Limb (tissue), 2 donors: ENCODE data around the gene HEBP2.
"Not testable (repeated sequence)": the region's sequence is repeated elsewhere in the genome, so short reads cannot be mapped to it uniquely, and the experiment has no call there.

Experiments used
- DNase-seq, 2 donors: peaks; one replicate each; pipeline ENCODE4 v3.0.0-alpha.2; 2016; ENCODE audit errors: extremely low spot score in 2 of 2

Gene HEBP2

DNA sequence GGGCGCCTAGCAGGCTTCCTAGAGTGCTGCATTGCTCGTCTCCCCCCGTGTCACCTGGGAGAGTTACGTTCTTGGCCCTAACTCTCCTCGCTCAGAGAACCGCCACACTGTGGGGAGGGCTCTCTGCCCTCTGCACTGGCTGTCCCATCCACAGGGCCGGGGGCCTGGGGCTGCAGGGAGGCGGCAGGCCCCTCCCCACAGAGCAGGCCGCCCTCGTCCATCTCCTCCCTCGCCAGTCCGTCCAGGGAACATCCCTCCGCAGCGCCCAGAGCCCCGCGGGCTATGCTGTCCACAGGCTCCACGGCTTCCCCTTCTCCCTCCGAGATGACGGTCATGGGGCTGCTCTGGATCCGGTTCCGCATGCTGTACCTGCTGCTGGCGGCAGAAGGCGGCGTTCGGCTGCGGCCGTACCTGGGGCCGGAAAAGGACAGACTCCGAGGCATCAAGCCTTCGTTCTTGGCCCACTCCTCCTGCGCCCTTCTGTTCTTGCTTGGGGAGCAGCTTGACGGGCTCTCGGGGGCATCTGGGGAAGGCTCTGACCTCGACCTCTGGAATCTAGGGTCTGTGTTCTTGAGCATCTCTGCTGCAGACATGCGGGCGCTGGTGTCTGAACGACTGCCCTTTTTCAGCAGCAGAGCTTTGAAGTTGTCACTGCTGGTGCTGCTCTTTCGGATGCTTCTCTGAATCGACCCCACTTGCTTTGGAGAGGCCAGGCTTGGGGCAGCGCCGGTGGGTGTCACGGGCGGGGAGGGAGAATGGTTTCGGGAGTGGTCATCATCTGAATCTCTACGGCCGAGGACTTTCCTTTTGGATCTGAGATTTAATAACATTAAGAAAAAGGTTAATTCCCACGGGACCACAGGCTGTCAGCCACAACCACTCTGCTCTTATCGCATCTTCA, 20.2 kb downstream of the HEBP2 start:
- DNase-seq, result no peak

DNA sequence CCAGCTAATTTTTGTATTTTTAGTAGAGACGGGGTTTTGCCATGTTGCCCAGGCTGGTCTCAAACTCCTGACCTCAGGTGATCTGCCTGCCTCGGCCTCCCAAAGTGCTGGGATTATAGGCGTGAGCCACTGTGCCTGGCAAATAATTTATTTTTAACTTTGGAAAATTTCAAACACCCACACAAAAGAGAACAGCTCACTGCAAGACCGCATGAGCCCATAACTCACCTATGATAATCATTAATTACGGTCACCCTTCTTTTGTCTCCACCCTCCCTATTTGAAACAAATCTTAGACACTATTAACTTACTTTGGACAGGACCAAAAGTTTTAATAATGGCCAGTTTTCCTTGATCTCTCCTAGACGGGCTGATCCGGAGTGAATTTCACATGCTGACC, 21.2 kb downstream of the HEBP2 start:
- DNase-seq, result not testable (repeated sequence)

DNA sequence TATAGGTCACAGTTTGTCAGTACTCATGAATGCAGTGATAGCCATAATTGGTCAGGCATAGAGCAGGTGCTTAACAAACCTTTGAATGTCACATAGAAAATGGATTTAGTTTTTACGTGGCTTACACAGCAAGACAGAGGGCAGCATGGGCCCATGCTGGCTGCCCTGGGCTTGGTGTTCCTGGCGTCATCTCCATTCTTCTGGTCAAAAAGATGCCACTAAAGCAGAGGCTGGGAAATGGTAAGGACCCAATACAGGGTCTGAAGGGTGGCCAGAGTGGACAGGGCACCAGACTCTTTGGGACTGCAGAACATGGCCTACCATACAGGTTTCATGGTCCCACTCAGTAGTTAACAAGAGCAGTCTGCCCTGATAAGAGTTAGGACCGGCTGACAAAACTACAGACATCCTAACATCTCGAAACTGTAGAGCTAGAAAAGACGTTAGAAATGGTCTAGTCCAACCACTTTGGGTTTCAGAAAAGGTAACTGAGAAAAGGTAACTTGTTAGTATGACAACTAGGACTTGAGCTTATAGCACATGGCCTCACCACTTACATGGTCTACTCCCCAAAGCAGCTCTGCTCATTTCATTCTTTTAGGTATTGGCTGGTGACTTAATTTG, 22.6 kb downstream of the HEBP2 start:
- no peak for DNase-seq

DNA sequence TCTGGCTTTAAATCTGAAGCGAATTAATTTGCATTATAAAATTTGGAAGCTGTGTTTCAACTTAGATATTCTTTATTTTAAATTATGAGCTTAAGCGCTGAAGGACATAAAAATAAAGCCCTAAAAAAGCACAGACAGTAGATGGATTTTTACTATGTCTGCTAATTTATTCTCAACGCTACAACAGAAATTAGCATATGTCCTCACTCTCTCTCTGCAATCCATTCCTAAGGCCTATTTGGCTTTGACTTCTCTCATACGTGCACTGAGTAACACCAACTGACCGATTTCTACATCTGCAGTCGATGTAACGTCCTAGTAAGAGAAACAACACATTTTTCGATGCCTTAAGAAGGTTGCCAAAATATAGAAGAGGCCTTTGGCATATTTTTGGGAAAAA, 23.7 kb downstream of the HEBP2 start:
- DNase-seq, result no peak

DNA sequence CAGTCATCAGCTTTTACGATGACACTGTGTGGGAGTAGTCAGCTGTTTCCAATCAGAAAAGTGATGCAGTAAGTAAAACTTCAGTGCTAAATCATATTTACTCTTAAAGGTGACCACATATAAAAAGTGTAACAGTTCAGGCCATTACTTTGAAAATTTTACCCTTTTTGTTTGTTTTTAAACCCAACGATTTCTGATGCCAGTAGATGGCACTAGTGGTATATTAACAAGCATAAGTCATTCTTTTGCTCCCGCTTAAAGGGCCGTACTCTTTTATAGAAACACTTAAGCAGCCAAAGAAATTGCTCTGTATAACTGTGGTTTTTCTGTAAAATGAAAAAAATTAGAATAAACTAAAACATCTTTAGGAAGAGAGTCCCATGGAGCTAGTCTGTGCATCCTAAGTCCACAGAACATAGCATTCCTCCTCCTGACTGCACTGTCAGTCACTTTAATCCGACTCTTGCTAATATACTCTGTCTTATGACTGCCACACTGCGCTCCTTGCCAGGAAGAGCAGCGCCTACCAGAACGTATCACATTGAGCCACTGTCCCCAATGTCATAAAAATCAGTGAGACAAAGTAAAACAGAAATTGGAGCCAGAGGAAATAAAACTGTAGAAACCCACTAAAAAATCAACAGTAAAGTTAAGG, 25.0 kb downstream of the HEBP2 start:
- DNase-seq, result peak in 1 of 2 donors; percentile 77

DNA sequence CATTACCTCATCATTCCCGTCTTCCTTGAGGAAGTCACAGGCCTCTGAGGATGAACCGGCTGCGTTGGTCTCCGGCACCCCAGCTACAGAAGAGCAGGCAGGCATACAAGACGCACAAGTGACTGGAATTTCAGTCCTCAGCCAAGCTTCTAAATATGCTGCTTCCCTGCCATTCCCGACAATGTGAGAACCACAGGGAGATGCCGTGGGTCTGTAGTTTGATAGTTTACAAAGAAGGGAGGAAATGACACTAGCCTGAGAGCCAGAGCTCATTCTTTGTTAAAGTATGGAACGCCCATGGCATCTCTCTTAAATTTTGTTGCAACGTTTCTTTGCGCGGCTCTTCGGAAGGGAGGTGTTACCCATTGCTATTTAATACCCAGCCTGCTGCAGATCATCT, 25.7 kb downstream of the HEBP2 start:
- DNase-seq, result no peak

DNA sequence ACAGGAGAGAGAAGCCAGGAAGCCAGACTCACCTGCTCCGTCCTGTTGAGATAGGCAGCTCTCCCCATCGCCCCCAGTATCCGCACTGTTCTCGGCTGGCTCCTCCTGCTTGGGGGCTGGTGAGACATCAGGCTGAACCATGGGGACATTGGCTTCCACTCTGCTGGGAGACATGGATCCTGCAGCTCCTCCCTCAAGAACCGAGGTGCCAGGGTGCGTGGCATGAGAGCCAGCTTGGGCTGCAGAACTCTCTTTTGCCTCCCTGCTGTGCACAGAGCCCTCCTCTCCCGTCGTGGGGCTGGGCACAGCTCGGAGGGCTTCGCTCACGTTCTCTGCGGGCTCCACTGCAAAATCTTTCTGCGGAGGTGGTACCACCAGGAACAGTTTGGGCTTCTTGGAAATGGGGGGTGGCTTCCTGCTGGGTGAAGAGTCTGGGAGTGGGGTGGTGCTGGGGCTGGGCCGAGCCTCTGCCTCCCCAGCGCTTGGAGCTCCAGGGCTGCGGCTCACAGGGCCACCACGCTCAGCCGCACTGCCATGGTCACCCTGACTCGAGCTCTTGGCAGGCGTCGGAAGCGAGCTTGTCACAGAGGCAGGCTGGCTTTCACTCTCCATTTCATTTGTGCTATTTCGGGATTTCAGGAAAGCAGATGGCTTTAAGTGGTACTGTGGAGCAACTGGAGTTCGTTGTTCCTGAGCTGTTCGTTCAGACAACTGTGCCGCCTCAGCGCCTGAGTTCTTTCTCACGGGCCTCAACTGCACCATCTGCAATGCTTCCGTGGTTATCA, 26.5 kb downstream of the HEBP2 start:
- DNase-seq, result no peak

DNA sequence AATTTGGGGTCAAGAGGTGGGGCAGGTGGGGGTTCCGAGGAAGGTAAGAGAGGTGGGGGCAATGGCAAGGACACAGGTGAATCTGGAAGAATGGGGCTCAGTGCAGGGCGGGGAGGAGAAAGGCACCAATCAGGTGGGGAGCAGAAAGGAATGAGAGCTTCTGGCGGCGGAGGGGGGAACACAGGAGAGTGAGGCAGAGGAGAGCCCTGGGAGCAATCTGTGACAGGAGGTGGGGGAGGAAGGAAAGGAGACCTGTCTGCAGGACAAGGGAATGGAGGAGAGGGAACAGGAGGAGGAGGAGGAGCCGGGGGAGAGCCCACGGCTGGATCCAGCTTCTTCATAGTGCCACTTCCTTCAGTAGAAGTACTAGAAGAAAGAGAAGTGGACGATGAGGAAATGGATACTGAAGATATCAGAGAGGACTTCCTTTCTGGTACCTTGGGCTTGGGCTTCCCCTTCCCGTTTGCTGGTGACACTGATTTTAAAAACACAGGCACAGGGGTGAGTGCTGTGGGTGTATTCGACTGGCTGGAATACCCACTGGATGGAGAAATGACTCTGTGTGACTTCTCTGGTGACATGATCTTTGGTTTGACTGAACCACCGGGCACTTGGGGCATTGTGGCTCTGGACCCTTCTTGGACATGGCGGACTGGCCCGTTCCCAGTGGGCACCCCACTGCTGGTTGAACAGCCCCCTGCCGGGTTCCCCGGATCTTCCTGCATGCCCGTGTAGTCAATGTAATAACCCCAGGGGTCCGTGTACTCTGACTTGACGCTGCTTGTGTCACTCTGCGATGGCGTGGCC, 27.4 kb downstream of the HEBP2 start:
- no peak for DNase-seq

DNA sequence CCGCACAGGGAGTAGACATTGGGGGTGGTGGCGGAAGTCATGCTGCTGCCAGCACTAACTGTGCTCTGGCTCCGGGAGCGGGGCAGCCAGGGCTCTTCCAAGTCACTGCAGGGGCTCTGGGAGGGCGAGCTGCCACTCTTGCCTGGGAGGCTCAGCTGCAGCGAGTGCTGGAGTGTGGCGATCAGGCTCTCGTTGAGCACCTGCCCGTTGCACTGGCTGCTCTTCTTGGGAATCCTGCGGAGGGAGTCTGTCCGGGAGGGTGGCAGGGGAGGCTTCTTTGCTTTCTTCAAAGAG, 28.0 kb downstream of the HEBP2 start:
- no peak for DNase-seq

DNA sequence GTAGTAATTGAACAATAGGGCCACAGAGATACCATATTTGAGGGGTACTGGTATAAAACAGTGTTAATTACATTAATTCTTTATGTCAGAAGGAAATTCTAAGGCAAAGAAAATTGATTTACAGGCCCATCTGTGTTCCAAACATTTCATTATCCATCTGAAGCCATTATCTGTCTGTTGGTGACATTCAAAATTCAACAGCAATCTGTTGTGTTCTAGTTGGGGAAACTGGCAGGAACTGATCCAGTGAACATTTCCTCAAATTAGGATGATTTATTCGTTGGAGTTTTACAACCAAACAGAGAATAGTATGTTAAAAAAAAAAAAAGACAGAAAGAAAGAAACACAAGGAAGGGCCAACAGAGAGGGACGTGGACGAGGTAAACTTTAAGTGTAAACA, 30.1 kb downstream of the HEBP2 start:
- no peak for DNase-seq

DNA sequence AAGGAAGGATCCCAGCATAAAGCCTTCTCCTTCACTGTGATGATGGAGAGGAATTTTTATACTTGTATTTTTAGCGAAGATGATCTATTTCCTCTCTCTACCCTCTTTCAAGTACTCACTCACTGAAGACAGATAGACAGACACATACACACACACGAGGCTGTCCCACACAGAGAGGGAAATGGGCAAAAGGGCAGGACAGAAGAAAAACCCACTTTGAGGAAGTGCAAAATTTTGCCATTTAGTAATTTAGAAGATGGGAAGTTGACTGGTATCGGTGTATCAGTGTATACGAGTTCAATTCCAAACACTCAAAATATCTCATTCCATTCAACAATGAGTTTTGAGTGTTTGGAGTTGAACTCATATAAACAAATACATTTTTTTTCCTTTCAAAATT, 30.9 kb downstream of the HEBP2 start:
- no peak for DNase-seq

DNA sequence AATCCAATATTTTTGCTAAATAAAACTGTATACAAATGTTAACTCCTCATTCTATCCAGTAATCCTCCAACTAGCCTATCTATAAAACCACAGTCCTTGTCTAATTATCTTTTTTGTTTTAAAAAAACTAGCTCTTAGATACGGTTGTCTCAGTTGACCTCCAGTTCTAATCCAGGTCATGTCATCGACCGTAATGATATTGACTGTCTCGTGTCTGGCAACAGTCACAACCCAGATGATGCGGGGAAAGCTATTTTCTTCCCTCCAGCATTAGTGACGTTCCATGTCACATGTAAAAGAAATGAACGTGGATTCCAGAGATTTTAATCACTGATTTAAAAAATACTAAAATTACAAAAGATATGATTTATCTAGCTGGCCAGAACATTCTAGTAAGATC, 35.5 kb downstream of the HEBP2 start:
- no peak for DNase-seq

DNA sequence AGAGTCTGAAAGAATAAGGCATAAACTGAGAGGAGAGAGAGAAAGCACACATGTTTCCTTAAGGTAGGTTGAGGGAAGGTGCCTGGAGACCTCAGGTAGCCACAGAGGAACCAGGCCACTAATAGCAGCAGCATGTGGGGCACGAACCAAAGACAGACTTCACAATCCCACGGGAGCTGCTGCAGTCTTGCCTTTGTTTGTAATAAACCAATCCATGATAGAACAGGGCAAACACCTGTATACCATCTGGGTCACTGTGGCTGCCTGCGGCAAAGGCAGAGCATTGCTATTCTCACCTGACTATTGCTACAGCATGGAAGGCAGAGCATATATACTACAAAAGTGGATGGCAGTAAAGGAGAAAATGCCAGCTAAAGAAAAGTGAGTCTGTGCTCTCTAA, 36.3 kb downstream of the HEBP2 start:
- no peak for DNase-seq

DNA sequence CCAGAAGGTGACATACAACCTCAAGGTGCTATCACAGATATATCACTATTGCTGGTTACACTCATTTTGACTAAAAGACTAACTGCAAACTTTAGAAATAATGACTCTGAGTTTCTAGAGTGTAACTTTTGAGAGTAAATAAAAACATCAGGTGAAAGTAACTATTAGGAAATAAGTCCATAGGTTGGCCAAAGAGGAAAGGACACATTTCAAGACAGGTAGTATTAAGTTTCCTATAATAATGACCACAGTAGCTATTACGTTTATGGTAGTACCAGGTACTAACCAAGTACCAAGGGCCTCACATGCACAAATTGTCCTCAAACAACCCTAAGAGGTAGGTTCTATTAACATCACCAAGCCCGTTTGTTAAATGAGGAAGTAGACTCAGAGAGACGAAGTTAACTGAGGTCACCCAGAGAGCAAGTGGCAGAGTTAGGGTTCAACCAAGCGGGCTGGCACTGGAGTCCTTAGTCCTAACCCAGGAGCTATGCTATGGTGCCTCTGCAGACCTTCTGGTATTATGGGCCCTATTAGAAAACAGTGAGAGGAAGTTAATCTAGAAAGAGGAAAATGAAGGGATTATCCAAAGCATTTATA, 36.8 kb downstream of the HEBP2 start:
- no peak for DNase-seq

DNA sequence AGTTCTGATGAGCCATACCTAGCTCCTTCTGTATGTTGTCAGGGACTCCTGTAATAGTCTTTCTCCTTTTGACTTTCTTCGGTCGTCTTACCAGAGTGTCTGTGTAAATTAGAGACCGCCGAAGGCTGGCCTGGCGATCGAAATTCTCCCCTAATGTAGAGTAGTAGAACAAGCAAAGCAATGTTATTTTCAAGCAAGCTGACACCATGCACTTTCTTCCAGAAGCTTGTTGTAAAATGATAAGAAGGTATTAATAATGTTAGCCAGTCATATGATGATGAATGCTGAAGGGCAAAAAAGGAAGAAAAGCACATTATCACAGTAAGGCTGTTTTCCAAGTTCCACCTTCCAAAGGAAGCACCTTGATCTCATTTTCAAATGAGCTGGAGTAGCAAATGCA, 37.9 kb downstream of the HEBP2 start:
- DNase-seq, result no peak

DNA sequence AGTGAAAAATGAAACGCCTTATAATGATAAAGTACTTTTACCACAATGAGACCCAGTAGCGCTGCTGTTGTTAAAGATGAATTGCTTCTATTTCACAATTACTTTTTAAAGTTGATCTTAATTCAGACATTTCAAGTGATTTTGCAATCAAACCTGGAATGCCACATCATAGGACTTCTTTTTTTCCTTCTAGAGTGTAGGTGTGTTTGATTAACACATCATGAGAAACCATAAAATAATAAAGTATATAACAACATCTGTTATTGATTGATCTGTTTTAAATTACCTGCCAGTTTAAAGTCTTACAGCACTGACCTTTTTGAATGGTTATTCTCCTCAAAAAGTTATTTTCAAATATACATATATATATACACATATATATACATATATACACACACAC, 38.6 kb downstream of the HEBP2 start:
- no peak for DNase-seq

DNA sequence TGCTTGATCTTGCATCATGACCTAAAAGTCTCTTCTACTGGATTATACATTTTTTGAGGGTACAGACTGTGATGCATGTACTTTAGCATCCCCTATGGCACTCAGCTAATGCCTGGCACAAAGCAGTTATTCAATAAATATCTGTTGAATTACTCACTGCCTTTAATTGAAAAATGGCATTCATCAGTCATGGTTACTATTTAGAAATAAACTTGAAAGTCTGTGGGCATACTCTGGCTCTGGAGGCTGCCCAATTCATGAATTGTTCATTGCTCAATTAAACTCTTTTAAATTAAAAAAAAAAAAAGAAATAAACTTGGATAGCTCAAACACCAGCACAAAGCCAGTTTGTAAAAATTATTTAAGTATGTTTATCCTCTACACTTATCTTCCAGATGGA, 40.0 kb downstream of the HEBP2 start:
- DNase-seq, result no peak

DNA sequence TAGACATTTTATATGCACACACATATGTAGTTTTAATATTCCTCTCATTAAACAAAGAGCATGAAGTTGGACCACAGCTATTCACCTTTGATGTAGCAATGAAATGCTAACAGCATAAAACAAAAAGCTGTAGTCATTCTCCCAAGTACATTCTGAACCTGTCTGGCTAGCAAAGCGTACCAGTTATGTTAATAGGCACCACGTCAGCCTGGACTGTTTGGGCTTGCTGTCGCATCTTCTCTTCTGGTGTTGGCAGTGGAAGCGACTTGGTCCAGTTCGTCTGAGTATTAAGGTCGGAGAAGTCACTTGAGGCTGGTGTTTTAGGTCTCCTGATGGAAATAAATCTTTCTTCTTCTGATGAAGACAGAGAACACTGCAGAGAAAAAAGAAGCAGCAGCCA, 42.8 kb downstream of the HEBP2 start:
- DNase-seq, result no peak

DNA sequence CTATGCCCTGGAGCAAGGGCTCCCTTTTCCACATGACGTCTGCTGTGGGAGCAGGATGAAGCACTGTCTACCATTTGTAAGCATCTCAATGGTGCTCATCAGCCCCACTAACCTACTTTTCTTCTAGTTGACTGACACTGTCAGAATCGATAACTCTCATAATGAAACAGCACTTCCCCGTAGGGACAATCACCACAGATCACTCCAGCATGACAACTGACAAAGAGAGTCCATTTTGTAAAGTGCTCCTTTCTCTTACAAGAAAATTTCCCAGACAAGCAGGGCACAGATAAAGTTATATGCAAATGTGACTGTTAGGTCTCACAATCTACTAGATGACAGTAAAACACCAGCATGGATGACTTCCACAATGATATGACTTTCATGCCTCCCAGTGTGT, 46.4 kb downstream of the HEBP2 start:
- DNase-seq, result no peak

DNA sequence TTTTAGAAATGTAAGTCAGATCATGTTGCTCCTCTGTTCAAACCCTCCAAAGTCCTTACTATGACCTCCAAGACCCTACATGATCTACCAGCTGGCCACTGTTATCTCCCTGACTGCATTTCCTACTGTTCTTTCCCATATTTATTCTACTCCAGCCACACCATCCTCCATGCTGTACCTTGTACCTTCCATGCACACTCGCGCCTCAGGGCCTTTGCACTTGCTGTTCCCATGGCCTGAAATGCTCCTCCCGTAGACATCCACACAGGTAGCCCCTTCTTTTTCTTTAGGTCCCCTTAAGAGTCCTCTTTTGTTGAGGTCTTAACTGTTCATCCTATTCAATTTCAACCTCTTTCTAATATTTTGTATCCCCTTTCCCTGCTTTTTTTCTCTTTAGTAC, 47.0 kb downstream of the HEBP2 start:
- no peak for DNase-seq
